Upper lobe of left lung (tissue), 4 donors: ENCODE data around the gene TCERG1L.

ENCODE experiments used
- CTCF ChIP-seq, 6 experiments: fragments of 450-650 bp in 4 of 6; fragments of 200-600 bp in 2 of 6; sonication (generic) in 2 of 6; IDR thresholded peaks; one replicate each; pipeline ENCODE4 v1.5.1; 2016 to 2019; ENCODE audit warnings: antibody characterized with exemption in 6 of 6
- POLR2A ChIP-seq, 4 donors: fragments of 450-650 bp; IDR thresholded peaks; one replicate each; pipeline ENCODE4 v1.5.1; 2016 to 2017; ENCODE audit warnings: antibody characterized with exemption in 4 of 4, mild to moderate bottlenecking in 2 of 4
- POLR2AphosphoS5 ChIP-seq, 2 donors: sonication (generic); formaldehyde crosslinking; IDR thresholded peaks; one replicate each; pipeline ENCODE4 v1.5.1; 2017; ENCODE audit warnings: antibody characterized with exemption in 2 of 2

GRCh38 chr10:131157899-131158298 is 153.6 kb downstream of the TCERG1L start:
- TF ChIP-seq POLR2A (IDR thresholded peaks at IDR 0.05) (no peak), POLR2AphosphoS5 (IDR thresholded peaks at IDR 0.05) (no peak), CTCF (IDR thresholded peaks at IDR 0.05) (no peak)
